Muscle of back (tissue), 11 donors: ENCODE data around the gene TRPC4AP. TPM values are rescaled to one million over a fixed set of nuclear protein-coding genes. Genes with fewer than 3 reads are reported as not detected.

Experiments
- DNase-seq, 3 donors: peaks; one replicate each; pipeline versions ENCODE4 v3.0.0 to v3.0.0-alpha.2; 2013
- polyA plus RNA-seq, 10 donors: library from polyadenylated mRNA; unstranded; fragments of 120-200 nt; gene quantifications; one replicate each; pipeline ENCODE4 v1.2.1, GENCODE V29; 2013; ENCODE audit not compliant: insufficient read length in 10 of 10

TRPC4AP gene
- polyA plus RNA-seq, 10 donors, result 49.4 to 63.2 (median 54.0) TPM

- no peak for DNase-seq
Observed at GRCh38 chr20:35002426-35003210, 90.0 kb downstream of the TRPC4AP start.

DNA sequence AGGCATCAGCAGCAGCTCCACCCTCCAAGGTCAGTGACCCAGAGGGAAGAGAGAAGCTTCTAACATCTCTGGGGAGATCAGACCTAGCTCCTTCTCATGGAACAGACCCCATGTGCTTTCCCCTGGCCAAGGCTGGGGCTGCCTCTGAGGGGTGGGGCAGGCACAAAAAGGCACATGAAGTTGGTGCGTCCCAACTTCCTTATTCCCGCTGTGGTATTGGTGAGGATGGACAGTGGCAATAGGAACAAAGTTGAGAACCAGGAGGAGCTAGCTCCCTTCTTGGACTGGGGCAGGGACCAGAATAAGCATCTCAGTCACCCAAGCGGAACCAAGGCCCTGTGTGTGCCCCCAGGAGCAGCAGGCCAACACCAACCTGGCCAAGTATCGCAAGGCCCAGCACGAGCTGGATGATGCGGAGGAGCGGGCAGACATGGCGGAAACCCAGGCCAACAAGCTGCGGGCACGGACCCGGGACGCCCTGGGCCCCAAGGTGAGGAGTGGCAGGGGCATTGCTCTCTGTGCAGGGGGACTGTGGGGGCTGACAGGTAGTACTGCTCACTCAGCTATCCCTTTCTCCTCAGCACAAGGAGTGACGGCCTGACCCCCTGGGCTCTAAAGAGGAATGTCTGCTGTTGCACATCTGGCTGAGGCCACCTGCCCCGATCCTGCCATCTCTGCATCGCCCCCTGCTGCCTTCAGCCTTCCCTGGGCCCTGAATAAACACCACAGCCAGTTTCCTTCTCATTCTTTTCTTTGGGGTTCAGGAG, 90.8 kb downstream of the TRPC4AP start:
- no peak for DNase-seq

- no peak for DNase-seq
Observed at GRCh38 chr20:35000922-35001595, 91.5 kb downstream of the TRPC4AP start.

- no peak for DNase-seq
Observed at GRCh38 chr20:35000311-35000921, 92.2 kb downstream of the TRPC4AP start.

DNA sequence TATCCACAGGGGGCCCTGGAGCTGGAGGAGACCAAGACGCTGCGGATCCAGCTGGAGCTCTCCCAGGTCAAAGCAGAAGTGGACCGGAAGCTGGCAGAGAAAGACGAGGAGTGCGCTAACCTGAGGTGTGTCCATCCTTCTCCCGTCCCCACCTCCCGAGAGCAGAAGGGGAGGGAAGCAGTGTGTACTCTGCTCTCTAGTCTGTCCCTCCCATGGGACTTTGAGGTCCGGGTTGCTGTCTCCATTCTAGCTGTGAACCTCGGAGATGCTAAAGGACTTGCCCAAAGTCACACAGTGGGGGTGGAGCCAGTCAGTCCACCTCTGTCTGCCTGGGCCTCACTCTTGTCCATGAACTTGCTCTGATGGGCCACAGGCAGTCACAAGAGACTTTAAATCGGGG, 92.8 kb downstream of the TRPC4AP start:
- no peak for DNase-seq

GRCh38 chr20:34999021-34999451, 93.6 kb downstream of the TRPC4AP start:
- DNase-seq, result no peak

DNA sequence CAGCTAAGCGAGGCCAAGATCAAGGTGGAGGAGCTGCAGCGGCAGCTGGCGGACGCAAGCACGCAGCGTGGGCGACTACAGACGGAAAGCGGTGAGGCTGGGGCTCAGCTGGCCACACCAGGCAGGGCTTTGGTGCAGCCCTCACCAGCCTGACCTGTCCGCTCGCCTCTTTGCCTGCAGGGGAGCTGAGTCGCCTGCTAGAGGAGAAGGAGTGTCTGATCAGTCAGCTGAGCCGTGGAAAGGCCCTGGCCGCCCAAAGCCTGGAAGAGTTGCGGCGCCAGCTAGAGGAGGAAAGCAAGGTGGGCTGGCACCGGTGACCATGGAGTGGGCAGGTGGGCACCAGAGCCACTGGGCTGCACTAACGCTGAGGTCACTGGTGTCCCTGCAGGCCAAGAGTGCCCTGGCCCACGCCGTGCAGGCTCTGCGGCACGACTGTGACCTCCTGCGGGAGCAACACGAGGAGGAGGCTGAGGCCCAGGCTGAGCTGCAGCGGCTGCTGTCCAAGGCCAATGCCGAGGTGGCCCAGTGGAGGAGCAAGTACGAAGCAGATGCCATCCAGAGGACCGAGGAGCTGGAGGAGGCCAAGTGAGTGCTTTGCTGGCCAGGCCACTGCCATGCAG, 94.2 kb downstream of the TRPC4AP start:
- no peak for DNase-seq

DNA sequence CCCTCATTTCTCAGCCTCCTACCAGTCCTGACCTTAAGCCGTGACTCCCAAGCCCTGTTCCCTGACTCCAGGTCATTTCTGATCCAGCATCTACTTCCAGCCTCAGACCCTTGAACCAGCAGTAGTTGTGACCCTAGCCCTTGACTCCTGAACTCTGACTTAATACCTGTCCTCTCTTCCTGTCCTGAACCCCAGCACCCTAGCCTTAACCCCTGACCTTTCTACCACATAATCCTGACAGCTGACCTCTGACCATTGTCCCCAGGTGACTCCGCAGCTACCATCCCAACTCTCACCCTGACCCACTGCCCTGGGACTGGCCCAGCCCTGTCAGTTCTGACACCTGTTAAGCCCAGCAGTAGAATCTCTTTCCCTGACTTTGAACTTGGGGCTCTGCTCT, 94.8 kb downstream of the TRPC4AP start:
- no peak for DNase-seq

- DNase-seq, result peak; percentile 25 to 79 (median 34)
Observed at GRCh38 chr20:34997131-34997561, 95.5 kb downstream of the TRPC4AP start.

DNA sequence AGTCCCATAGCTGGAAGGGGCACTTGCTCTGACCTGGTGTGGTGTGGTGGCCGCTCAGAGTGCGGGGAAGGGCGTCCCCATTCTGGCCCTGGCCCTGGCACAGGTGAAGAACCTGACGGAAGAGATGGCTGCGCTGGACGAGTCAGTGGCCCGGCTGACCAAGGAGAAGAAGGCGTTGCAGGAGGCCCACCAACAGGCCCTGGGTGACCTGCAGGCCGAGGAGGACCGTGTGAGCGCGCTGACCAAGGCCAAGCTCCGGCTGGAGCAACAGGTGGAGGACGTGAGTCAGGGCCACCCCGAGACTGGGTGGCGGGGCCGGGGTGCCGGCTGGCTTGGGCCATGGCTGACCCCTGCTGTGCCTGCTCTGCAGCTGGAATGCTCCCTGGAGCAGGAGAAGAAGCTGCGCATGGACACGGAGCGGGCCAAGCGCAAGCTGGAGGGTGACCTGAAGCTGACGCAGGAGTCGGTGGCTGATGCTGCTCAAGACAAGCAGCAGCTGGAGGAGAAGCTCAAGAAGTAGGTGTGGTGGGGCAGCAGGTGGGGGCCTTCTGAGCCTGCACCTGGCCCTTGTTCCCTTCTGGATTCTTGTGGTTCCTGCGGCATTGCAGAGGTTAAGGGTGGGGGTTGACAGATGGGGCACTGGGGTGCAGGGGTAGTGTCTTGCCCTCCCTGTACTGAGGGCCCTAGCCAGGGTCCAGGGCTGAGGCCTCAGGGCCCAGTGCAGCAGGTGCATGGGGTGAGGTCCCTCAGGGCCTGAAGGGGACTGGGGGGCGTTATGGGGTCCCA, 96.2 kb downstream of the TRPC4AP start:
- DNase-seq, result no peak

DNA sequence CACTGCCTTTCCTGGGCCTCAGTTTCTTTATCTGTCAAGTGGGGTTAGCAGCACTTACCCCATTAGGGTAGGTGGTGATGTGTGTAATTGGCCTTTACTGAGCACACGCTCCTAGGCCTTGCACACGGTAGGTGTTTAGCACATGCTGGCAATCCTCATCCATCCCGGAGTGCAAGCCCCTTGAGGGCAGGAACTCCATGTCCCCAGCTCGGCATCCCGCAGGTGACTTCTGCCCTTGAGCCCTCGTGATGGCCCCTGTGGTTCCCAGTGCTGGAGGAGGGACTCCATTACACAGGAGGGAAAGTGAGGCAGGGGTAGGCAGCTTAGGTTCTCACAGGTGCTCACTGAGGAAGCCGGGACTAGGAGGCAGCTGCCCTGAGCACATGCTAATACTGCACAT, 96.9 kb downstream of the TRPC4AP start:
- DNase-seq, result no peak

DNA sequence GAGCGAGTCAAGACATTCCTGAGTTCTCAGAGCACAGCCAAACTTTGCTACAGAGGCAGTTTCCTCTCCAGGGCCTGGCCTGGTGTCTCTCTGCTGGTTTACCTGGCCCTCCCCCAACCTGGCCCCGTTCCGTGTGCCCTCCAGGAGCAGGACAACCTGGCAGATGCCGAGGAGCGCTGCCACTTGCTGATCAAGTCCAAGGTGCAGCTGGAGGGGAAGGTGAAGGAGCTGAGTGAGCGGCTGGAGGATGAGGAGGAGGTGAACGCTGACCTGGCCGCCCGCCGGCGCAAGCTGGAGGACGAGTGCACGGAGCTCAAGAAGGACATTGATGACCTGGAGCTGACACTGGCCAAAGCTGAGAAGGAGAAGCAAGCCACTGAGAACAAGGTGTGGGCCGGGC, 97.4 kb downstream of the TRPC4AP start:
- no peak for DNase-seq

DNA sequence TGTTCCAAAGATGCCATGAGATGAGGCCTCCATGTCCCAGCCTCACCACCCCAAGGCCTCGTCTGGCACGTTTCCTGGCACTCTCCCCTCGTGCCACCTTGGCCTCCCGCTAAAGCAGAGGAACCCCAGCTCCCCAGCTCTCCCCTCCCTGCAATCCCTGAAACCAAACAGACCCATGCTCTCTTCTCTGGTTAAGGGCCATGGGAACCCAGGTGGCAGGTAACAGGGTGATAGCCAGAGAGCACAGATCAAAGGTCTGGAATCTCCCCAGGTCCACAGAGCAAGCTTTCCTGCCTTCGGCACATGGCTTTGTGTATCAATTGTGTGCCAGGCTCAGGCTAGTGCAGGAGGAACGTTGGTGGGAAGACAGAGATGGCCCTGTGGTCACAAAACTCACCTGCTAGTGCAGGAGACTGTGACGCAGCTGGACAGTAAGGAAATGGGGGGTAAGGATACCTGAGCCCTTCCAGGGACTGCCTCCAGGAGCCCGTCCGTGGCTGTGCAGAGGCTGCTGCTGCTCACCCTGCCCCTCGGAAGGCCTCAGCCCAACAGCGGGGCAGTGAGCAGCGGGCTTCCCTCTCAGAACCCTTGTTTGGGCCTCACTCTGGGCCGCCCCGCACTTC, 98.0 kb downstream of the TRPC4AP start:
- no peak for DNase-seq

DNA sequence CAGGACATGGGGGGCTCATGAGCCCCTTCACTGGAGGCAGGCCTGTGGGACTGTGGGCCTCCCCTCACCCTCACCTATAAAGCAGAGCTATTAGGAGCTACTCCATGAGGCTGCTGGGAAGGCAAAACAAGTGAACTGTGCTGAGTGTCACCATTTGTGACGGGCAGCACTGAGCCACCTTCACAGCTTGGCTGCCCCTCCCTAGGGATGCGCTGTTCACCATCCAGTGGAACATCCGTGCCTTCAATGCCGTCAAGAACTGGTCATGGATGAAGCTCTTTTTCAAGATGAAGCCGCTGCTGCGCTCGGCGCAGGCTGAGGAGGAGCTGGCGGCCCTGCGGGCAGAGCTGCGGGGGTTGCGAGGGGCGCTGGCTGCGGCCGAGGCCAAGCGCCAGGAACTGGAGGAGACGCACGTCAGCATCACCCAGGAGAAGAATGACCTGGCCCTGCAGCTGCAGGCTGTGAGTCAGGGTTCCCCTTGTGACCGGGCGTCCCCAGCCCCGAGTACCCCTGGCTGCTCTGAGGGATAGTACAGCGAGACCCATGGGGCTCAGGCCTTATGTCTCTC, 98.6 kb downstream of the TRPC4AP start:
- DNase-seq, result no peak

GRCh38 chr20:34992751-34993417, 99.7 kb downstream of the TRPC4AP start:
- DNase-seq, result no peak

GRCh38 chr20:34990661-34991214, 101.9 kb downstream of the TRPC4AP start:
- no peak for DNase-seq

DNA sequence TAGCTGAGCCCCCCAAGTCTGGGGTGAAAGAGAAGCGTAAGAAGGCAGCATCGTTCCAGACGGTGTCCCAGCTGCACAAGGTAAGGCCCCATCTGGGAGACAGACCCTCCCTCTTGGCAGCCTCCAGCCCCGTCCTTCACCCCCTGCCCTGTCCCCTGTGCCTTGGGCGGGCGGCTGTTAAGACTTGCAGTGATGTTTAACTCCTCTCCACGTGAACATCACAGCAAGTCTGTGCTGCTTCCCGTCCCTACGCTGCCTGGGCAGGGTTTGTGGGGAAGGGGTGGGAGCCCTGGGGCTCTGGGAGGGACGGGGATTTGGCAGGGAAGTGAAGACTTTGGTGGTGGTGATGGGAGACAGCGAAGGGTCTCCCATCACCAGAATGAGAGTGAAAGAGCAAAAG, 102.4 kb downstream of the TRPC4AP start:
- no peak for DNase-seq

GRCh38 chr20:34989670-34990069, 102.9 kb downstream of the TRPC4AP start:
- DNase-seq, result no peak

- no peak for DNase-seq
Observed at GRCh38 chr20:34989118-34989517, 103.5 kb downstream of the TRPC4AP start.
